ENCODE data around the gene FAM118A. TPM values are rescaled to one million over a fixed set of nuclear protein-coding genes. Genes with fewer than 3 reads are reported as not detected.
A peak's percentile ranks its signal among the peaks of the same experiment; 100 is the strongest.

Gene FAM118A
- total RNA-seq, 6 experiments from 2014 or later: 5.6 to 43.0 (median 17.3) TPM

DNA sequence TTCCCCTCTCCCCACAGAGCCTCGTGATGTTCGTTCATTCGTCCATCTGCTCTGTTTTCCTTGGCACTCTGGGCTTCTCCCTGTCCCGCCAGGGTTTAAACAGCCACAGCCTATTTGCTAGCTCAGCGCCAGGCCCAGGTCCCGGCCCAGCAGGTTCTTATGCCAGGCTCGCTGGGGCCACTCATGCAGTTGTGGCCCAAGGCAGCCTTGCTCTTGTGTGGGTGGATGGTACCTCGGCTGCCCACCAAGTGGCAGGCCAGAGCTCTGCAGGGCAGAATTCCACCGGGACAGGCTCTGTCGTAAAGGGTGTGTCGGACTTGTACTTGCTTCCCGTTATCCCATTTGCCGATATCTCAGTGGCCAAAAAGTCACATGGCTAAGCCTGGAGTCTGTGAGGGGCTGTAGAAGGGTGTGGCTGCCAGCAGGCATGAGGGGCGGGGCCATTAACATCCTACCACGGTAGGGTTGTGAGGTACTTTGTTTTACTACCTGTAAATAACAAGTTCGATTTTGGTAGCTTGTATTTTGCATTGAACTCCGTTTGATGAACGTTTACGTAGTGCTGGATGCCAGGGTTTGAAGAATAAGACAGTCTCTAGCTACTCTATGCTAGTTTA lies 7.9 kb downstream of the FAM118A start:
- WGBS (ENCODE audit: insufficient coverage, low coverage, low lambda C conversion rate, missing lambda C conversion rate): 33% methylated on average over 15 of the region's 19 CpGs
- TF ChIP-seq POLR2A (IDR thresholded peaks at IDR 0.05): no peak
- TF ChIP-seq, protein P1, sequence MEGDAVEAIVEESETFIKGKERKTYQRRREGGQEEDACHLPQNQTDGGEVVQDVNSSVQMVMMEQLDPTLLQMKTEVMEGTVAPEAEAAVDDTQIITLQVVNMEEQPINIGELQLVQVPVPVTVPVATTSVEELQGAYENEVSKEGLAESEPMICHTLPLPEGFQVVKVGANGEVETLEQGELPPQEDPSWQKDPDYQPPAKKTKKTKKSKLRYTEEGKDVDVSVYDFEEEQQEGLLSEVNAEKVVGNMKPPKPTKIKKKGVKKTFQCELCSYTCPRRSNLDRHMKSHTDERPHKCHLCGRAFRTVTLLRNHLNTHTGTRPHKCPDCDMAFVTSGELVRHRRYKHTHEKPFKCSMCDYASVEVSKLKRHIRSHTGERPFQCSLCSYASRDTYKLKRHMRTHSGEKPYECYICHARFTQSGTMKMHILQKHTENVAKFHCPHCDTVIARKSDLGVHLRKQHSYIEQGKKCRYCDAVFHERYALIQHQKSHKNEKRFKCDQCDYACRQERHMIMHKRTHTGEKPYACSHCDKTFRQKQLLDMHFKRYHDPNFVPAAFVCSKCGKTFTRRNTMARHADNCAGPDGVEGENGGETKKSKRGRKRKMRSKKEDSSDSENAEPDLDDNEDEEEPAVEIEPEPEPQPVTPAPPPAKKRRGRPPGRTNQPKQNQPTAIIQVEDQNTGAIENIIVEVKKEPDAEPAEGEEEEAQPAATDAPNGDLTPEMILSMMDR (IDR thresholded peaks at IDR 0.05): peak in 2 of 4 donors; percentile 6 to 14
- DNase-seq (peak in 1 of 3 donors; percentile 80), ATAC-seq (peak; percentile 39 to 64 (median 52))
- peak overlapping the region in 2 of 3 donors; percentile 52 to 63 for H3K27ac ChIP-seq
- no peaks in the 10 kb centered on the region for H3K27me3 ChIP-seq
- no peak overlapping the region for H3K4me3 ChIP-seq
- no peaks in the 10 kb centered on the region for H3K9me3 ChIP-seq
- peaks cover 0 to 32% (median 0%) of the 10 kb centered on the region in 4 donors for H3K4me1 ChIP-seq
- H3K36me3 ChIP-seq: no peaks in the 10 kb centered on the region
- intact Hi-C loops (cut with DNase I): no loop called here

DNA sequence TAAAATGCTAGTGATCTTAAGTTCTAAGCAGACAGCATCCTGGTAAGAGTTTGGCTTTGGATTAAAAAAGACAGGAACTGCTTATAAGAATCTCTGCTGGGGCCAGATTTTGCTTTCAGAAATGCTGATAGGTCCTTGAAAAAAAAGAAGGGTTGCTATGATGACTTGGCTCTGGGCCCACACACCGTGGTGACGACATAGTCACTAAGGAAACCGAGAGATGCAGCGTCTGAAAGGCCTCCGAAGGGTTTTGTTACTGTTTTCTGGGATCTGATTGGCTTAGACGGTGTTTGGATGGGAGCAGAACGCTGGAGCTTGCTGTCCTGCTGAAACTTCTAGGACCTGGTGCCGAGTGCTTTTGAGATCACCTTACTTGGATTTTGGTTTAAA lies 8.4 kb downstream of the FAM118A start:
- WGBS (ENCODE audit: insufficient coverage, low coverage, low lambda C conversion rate, missing lambda C conversion rate): 33% methylated on average over 8 of the region's 8 CpGs
- Histone ChIP-seq H3K4me1 (peaks cover 0 to 32% (median 0%) of the 10 kb centered on the region in 4 donors), H3K4me3 (no peak overlapping the region), H3K27ac (peak overlapping the region in 2 of 3 donors; percentile 52 to 63), H3K9me3 (no peaks in the 10 kb centered on the region), H3K36me3 (no peaks in the 10 kb centered on the region), H3K27me3 (no peaks in the 10 kb centered on the region)
- no peak for TF ChIP-seq POLR2A (IDR thresholded peaks at IDR 0.05)
- TF ChIP-seq, protein P1 (IDR thresholded peaks at IDR 0.05): no peak
- ATAC-seq (peak in 3 of 4 donors; percentile 18 to 29 (median 27)), DNase-seq (peak in 2 of 3 donors; percentile 59 to 74)
- intact Hi-C loops (cut with DNase I): no loop called here

DNA sequence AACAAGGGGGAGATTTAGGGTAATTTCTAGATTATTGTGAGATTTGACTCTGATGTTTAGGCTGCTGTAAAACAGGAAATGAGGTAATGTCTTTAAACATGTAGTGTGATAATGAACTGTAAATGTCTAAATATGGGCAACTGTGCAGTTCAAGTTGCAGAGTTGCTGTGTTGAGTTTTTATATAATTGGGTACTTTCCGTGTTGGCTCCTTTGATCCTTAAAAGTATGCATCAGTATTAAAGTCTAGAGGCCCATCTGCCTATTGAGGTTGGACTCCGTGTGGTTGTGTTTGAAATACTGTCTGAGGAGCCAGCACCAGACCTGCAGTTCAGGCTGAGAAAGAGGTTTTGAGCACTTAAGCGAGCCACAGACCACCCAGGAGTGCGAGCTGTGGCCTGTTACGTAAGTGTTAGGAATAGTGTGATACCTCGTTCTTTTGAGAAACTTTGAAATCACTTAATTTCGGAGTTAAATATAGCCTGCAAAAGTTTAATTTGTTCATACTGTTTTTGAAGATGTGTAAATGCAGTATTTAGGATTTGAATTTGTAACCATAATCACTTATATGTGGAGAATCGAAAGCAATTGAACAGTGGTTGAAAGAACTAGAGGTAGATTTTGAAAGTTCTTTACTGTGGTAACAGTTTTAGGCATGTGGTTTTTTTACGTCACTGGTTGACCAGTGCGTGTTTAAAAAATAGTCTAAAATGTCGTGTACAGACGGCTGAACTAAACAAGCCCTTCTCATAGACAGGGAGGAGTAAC lies 9.0 kb downstream of the FAM118A start:
- H3K4me3 ChIP-seq: no peak overlapping the region
- no peaks in the 10 kb centered on the region for H3K9me3 ChIP-seq
- peak in 1 of 4 donors; percentile 4 for ATAC-seq
- intact Hi-C loops (cut with DNase I): no loop called here
- TF ChIP-seq, protein P1 (IDR thresholded peaks at IDR 0.05): no peak
- no peaks in the 10 kb centered on the region for H3K36me3 ChIP-seq
- H3K4me1 ChIP-seq: peaks cover 0 to 32% (median 0%) of the 10 kb centered on the region in 4 donors
- H3K27me3 ChIP-seq: no peaks in the 10 kb centered on the region
- no peak for DNase-seq
- WGBS (ENCODE audit: insufficient coverage, low coverage, low lambda C conversion rate, missing lambda C conversion rate): 60% methylated on average over 12 of the region's 12 CpGs
- peak overlapping the region; percentile 16 to 63 (median 52) for H3K27ac ChIP-seq

DNA sequence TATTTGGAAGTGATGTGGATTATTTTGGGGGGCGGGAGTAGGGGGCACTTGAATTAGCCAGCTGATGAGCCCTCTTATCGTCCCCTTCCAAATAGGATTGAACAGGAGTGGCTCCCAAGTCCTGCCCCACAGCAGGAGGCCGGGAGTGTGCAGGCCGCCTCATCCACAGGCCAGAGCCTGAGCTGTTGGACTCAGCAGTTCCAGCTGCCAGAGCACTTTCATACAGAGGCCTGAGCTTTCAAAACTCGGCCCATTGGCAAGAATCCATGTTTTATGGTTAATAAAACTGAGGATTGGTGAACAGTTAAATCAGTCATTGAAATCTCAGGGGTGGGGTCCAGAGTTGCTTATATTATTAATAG lies 9.6 kb downstream of the FAM118A start:
- peak overlapping the region; percentile 16 to 63 (median 52) for H3K27ac ChIP-seq
- no peaks in the 10 kb centered on the region for H3K27me3 ChIP-seq
- H3K4me3 ChIP-seq: no peak overlapping the region
- peaks cover 0 to 32% (median 0%) of the 10 kb centered on the region in 4 donors for H3K4me1 ChIP-seq
- TF ChIP-seq, protein P1 (IDR thresholded peaks at IDR 0.05): no peak
- TF ChIP-seq POLR2A (IDR thresholded peaks at IDR 0.05): no peak
- 30% methylated on average over 5 of the region's 5 CpGs for WGBS (ENCODE audit: insufficient coverage, low coverage, low lambda C conversion rate, missing lambda C conversion rate)
- peak in 1 of 4 donors; percentile 25 for ATAC-seq
- H3K36me3 ChIP-seq: no peaks in the 10 kb centered on the region
- intact Hi-C loops (cut with DNase I): no loop called here
- no peaks in the 10 kb centered on the region for H3K9me3 ChIP-seq
- no peak for DNase-seq

Data from right lobe of liver (tissue), 6 donors.